Adipose tissue (tissue), 3 donors: ENCODE measurements around the gene LRRN2. TPM values are rescaled to one million over a fixed set of nuclear protein-coding genes. Genes with fewer than 3 reads are reported as not detected.

Experiments
- H3K27ac ChIP-seq: one replicate; pipeline ENCODE4 v1.5.1; 2013; ENCODE audit warnings: low read depth, low read length
- WGBS, 3 donors: extraction: QIAGEN DNeasy Blood & Tissue Kit; methylation state at CpG; one replicate each; pipeline ENCODE4 v1.1.7; 2013; 5-methylcytosine and 5-hydroxymethylcytosine counted together
- polyA plus RNA-seq, 3 donors: library from polyadenylated mRNA; stranded (reverse); fragments of 200-250 nt; gene quantifications; one replicate each; pipeline ENCODE4 v1.2.3, GENCODE V29; 2013
- donor health status: healthy with polysubstance abuse.
- donor health status: Bipolar disorder and iron deficiency.
- donor health status: healthy.

The LRRN2 gene
- polyA plus RNA-seq, 3 donors, result 0.38 to 5.1 (median 3.1) TPM

DNA sequence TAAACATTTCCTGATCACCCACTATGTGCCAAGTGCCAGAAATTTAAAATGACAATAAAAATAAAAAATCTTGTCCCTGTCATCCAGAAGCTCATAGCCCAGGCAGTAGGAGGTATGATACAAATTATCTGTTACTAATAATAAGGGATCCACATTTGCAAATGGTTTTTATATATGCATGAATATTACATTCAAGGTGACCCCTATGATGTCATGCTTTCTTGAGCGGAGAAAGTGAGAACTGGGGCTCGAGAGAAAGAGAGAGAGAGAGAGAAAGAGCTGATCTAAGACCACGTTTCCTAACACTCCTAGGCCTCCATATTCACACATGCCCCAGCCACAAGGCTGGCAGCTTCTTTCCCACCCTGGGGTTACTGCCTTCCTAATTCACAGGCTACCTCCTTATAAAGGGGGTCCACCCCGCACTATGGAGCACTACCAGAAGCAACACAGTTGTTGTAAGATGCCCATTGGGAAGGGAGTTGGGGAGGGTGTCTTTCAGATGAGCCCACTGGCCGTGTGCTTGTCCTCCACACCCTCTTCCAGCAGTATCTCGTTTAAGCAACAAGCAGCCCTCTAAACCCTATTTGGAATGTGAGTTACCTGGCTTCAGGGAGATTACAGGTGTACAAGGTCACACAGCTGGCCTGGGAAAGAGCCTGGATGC is 28.8 kb upstream of the LRRN2 start:
- 79 to 81% (median 79%) methylated on average over 6 of the region's 6 CpGs for WGBS, 3 donors
- H3K27ac ChIP-seq, result no peak overlapping the region

DNA sequence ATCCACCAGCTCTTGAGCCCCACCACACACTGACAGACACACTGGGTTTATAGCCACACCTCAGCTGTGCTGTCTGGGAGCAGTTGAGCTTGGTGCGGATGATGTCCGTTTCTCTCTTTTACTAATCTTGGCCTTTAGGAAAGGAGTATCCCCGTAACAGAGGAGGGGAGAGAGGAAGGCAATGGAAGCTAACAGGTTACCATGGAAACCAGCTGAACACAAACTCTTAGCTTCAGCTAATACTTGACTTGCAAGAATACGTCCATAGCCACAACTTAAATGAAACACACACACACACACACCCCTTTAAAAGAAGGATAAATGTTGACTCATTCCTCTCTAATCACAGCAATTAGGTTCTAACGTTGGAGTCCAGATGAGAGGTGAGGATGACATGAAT is 28.0 kb upstream of the LRRN2 start:
- WGBS, 3 donors, result 57 to 65% (median 62%) methylated on average over 5 of the region's 5 CpGs
- no peak overlapping the region for H3K27ac ChIP-seq

GRCh38 chr1:204712708-204713430 is 27.3 kb upstream of the LRRN2 start:
- WGBS, 3 donors, result 68 to 73% (median 68%) methylated on average over 4 of the region's 4 CpGs
- no peak overlapping the region for H3K27ac ChIP-seq

GRCh38 chr1:204711947-204712701 is 26.6 kb upstream of the LRRN2 start:
- WGBS, 3 donors, result 11 to 21% (median 14%) methylated on average over 23 of the region's 23 CpGs
- H3K27ac ChIP-seq, result no peak overlapping the region

DNA sequence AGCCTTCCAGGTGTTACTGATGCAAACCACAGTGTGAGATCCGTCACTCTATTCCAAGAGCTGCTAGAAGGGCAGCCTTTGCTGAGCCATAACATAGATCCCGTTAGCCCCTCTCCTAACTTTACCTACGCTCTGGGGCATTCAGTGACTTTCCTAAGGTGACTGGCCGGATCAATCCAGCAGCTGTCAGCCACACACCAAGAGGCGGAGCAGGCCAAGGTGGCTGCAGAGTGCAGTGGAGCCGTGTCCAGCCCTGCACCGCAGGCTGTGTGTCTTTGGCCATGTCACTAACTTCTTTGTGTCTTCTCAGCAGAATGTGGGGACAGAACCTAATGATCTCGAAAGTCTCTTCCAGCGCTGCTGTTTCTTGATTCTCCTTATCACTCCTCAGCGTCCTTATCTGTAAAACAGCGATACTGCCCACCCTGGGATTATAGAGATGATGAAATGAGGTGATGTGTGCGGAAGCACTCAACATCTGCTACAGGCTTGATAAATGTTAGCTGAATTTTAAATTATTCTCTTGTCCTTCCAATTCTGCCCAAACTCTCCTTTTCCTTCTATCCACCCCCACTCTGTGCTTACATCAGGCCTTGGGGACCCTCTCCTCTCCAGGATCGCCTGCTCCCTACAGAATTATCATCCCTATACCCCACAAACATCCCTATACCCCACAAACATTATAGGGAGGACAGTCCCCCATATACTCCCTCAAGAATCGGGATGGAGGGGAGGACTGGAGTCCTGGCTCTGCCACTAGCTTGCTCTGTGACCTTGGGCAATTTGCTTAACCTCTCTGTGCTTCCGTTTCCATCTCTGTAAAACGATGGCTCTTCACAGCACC is 25.8 kb upstream of the LRRN2 start:
- H3K27ac ChIP-seq, result no peak overlapping the region
- WGBS, 3 donors, result 41 to 58% (median 54%) methylated on average over 16 of the region's 16 CpGs

- 55 to 74% (median 68%) methylated on average over 11 of the region's 11 CpGs for WGBS, 3 donors
- H3K27ac ChIP-seq, result no peak overlapping the region
Observed at GRCh38 chr1:204709960-204710912, 24.7 kb upstream of the LRRN2 start.

DNA sequence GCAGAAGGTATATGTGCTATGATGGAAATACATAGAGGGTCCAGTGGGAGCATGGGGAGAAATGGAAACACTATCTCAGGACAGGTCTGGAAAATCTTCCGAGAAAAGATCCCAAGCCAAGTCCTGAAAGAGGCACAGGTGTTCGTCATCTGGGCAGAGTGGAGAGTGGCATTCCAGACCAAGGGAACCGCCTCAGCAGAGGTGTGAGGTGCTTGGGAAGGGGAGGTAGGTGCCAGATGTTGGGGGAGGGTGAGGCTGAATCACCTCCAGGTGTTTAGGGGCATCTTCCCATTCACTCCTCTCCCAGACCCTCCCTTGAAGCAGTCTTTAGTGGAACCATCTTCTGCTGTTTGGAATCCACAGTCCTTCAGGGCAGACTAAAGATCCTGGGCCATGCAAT is 23.5 kb upstream of the LRRN2 start:
- 73 to 90% (median 87%) methylated on average over 3 of the region's 3 CpGs for WGBS, 3 donors
- H3K27ac ChIP-seq, result no peak overlapping the region

- no peak overlapping the region for H3K27ac ChIP-seq
- 54 to 71% (median 65%) methylated on average over 11 of the region's 11 CpGs for WGBS, 3 donors
Observed at GRCh38 chr1:204706838-204707509, 21.4 kb upstream of the LRRN2 start.

DNA sequence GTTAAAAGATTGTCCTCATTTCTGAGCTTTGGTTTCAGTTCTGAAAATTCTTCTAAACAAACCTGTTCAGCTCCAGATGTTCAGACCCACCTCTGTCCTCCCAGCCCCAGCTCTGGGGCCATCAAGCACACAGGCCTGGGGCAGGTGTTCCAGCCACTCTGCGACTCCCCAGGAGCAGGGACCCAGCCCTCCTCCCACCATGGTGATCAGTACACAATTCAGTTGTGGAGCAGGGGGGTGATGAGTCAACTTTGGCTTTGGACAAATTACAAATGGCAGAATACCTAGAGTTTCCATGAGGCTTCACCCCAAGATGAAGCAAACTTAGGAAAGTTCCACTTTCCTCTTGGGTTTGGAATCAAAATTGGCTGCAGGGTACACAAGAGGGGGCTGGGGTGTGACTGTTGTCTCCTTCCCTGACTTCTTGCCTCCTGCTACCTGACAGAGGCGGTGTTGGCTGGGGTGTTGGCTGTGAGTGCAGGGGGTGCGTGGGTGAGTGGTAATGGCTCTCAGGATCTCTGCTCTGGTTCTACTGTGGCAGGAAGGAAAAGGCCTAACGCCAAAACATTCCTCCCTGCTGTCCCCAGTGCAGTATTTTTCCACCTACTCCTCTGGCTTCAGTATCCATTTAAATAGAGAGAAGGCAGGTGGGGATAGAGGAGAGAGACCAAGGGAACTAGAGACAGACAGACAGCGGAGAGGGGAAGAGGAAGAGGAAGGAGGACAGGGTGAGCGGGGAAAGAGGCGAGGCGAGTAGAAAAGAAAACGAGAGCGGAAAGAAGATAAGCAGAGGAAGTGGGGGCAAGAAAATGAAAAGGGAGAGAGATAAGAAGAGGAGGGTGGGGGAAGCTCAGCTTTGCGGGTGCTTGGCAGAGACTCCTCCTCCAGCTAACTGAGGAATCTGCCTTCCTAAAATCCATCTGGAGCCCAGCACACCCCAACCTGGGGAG is 20.6 kb upstream of the LRRN2 start:
- no peak overlapping the region for H3K27ac ChIP-seq
- 40 to 54% (median 42%) methylated on average over 11 of the region's 11 CpGs for WGBS, 3 donors

DNA sequence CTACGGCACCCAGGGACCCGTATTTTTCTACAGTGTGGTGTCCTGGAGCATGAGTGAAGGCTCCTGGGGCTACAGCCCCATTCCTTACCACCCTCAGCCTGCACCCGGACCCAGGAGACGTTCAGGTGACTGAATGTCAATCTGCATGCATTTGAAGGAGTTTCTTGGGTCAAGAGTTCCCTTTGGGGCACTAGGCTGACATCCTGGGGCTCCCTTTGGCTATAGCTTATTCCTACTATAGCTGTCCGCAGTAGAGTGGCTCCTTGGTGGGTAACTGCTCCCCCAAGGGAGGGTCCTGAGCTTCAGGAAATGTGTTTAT is 19.9 kb upstream of the LRRN2 start:
- WGBS, 3 donors, result 71 to 94% (median 89%) methylated on average over 5 of the region's 5 CpGs
- no peak overlapping the region for H3K27ac ChIP-seq

- no peak overlapping the region for H3K27ac ChIP-seq
- whole genome bisulfite sequencing, 3 donors, result 83 to 94% (median 92%) methylated on average over 4 of the region's 4 CpGs
Observed at GRCh38 chr1:204704794-204705492, 19.4 kb upstream of the LRRN2 start.

DNA sequence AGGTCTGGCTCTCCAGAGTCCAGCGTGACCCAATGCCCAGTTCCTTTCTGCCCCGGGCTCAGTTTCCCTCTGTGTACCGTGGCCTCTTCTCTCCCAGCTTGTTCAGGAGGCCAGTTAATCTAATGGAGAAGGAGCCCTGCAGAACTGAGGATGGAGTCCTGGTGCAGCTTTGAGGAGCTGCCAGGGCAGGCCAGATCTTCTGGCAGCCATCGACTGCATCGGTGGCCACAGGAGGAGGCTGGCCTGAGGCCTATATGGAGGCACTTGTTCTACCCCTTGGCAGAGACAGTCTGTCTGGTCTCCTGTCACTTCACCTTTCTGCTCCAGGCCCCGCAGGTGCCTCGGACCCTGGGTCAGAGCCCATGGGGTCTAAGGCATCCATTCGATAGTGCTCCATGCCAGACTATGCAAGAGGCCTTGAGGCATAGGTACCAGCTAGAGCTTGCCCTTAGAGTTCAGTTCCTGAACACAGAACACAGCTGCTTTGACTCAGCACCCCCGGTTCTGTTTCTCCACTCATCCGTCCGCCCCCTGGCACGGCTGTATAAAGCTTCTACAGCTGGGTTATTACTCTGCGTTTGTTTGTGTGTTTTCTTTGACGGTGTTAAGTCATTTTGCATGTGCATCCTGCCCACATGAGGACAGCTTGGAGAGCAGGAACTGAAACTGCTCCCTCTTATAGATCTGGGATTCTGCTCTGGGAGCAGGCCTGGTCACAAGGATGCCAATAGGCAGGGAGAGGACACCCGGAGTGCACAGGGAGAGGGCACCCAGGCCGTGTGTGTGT is 18.5 kb upstream of the LRRN2 start:
- H3K27ac ChIP-seq, result no peak overlapping the region

DNA sequence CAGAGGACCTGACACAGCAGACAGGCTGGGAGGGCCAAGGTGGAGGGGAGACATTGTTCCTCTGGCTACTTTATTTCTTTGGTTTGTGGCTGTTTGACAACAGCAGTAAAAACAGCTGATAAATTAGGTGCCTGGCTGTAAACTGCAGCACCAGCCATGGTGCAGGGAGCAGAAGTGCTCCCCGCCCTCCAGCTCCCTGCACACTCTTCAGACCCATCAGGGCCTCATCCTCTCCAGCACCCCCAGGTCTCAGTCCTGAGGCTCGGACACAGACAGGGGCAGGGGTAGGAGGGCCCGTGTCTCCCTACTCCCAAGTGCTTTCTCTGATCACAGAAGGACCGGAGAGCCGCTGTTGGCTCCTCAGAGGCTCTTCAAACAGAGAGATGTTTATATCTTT is 17.7 kb upstream of the LRRN2 start:
- 38 to 47% (median 39%) methylated on average over 5 of the region's 5 CpGs for WGBS, 3 donors
- H3K27ac ChIP-seq, result no peak overlapping the region

More for the DNA sequence above, 18.5 kb upstream of the LRRN2 start:
- WGBS, 3 donors, result 70 to 77% (median 76%) methylated on average over 16 of the region's 16 CpGs

GRCh38 chr1:204702552-204703267 is 17.2 kb upstream of the LRRN2 start:
- H3K27ac ChIP-seq, result no peak overlapping the region

More at GRCh38 chr1:204702552-204703267, 17.2 kb upstream of the LRRN2 start:
- WGBS, 3 donors, result 66 to 72% (median 68%) methylated on average over 8 of the region's 8 CpGs
